ENCODE data around the gene BAIAP2L1.

GRCh38 chr7:98241674-98242241 is 159.1 kb downstream of the BAIAP2L1 start:
- no peak for TF ChIP-seq CTCF (IDR thresholded peaks at IDR 0.05)
- no peak for TF ChIP-seq POLR2A (IDR thresholded peaks at IDR 0.05)

Data from uterus (tissue), 2 donors.